Neuronal stem cell (in vitro differentiated cells): Measurements from ENCODE around the gene AUTS2.

Experiments used
- DNase-seq: peaks from one replicate; pipeline ENCODE4 v3.0.0-alpha.2; 2013; ENCODE audit warnings: low spot score
- H2AFZ ChIP-seq: one replicate; pipeline ENCODE4 v1.6.1; 2013; ENCODE audit warnings: mild to moderate bottlenecking, low read length, inconsistent platforms
- H2AK5ac ChIP-seq: 2 replicates; pipeline ENCODE4 v1.6.1; 2013; ENCODE audit warnings: low read depth, mild to moderate bottlenecking, inconsistent platforms, low read length, moderate library complexity, mixed read lengths
- H2BK120ac ChIP-seq: 2 replicates; pipeline ENCODE4 v1.6.1; 2013; ENCODE audit warnings: low read depth, mild to moderate bottlenecking, inconsistent platforms, low read length, moderate library complexity, mixed read lengths
- H2BK12ac ChIP-seq: one replicate; pipeline ENCODE4 v1.6.1; 2013; ENCODE audit warnings: low read length, inconsistent platforms
- H2BK15ac ChIP-seq: 2 replicates; pipeline ENCODE4 v1.6.1; 2013; ENCODE audit warnings: mild to moderate bottlenecking, low read length, inconsistent platforms, mixed read lengths
- H2BK5ac ChIP-seq: one replicate; pipeline ENCODE4 v1.6.1; 2013; ENCODE audit warnings: inconsistent platforms, mild to moderate bottlenecking, low read length, moderate library complexity
- H3K14ac ChIP-seq: one replicate; pipeline ENCODE4 v1.6.1; 2013; ENCODE audit warnings: low read length, inconsistent platforms
- H3K18ac ChIP-seq: 2 replicates; pipeline ENCODE4 v1.6.1; 2013; ENCODE audit warnings: low read length, inconsistent platforms
- H3K23ac ChIP-seq: 2 replicates; pipeline ENCODE4 v1.6.1; 2013; ENCODE audit warnings: low read depth, mild to moderate bottlenecking, mixed read lengths, low read length, inconsistent platforms; ENCODE audit not compliant: poor library complexity
- H3K27ac ChIP-seq: replicated peaks from 3 replicates; pipeline ENCODE4 v1.5.1; 2013; ENCODE audit warnings: low read length, inconsistent platforms
- H3K27me3 ChIP-seq, 3 experiments: 2 replicates each; pipeline ENCODE4 v1.6.1; 2013; ENCODE audit warnings: low read length in 3 of 3, mild to moderate bottlenecking in 2 of 3, inconsistent platforms in 1 of 3, low read depth in 1 of 3, mixed read lengths in 1 of 3, moderate library complexity in 1 of 3; ENCODE audit not compliant: control insufficient read depth in 3 of 3, insufficient read depth in 3 of 3
- H3K36me3 ChIP-seq, 2 donors: replicated peaks in 1 of 2; 2 replicates each; pipeline ENCODE4 v1.6.1; 2013; ENCODE audit warnings: low read length in 2 of 2; ENCODE audit not compliant: control insufficient read depth in 2 of 2, insufficient read depth in 2 of 2
- H3K4ac ChIP-seq: 2 replicates; pipeline ENCODE4 v1.6.1; 2013; ENCODE audit warnings: inconsistent platforms, mild to moderate bottlenecking, low read length, moderate library complexity
- H3K4me1 ChIP-seq, 2 donors: 1 replicate in 1 of 2; 2 replicates in 1 of 2; pipeline ENCODE4 v1.6.1; 2013; ENCODE audit warnings: low read length in 2 of 2, low read depth in 1 of 2; ENCODE audit not compliant: control insufficient read depth in 2 of 2, insufficient read depth in 1 of 2
- H3K4me2 ChIP-seq: one replicate; pipeline ENCODE4 v1.6.1; 2013; ENCODE audit warnings: mild to moderate bottlenecking, low read length, inconsistent platforms; ENCODE audit not compliant: insufficient read depth, poor library complexity, severe bottlenecking
- H3K4me3 ChIP-seq, 2 donors: 2 replicates each; pipeline ENCODE4 v1.5.1; 2013; ENCODE audit warnings: low read length in 2 of 2, mild to moderate bottlenecking in 2 of 2, inconsistent platforms in 1 of 2, moderate library complexity in 1 of 2
- H3K79me1 ChIP-seq: one replicate; pipeline ENCODE4 v1.6.1; 2013; ENCODE audit warnings: low read depth, mild to moderate bottlenecking, inconsistent platforms, low read length, moderate library complexity
- H3K9ac ChIP-seq: one replicate; pipeline ENCODE4 v1.6.1; 2013; ENCODE audit warnings: mild to moderate bottlenecking, low read depth, low read length, inconsistent platforms; ENCODE audit not compliant: poor library complexity
- H3K9me3 ChIP-seq, 2 donors: replicated peaks in 1 of 2; 2 replicates each; pipeline versions ENCODE3 to v1.6.1; 2013; ENCODE audit warnings: low read length in 2 of 2, mild to moderate bottlenecking in 2 of 2, inconsistent platforms in 1 of 2, low read depth in 1 of 2, mixed read lengths in 1 of 2, moderate library complexity in 1 of 2; ENCODE audit not compliant: control insufficient read depth in 2 of 2, insufficient read depth in 1 of 2
- H4K8ac ChIP-seq: one replicate; pipeline ENCODE4 v1.6.1; 2013; ENCODE audit warnings: low read depth, mild to moderate bottlenecking, inconsistent platforms, low read length, moderate library complexity
- H4K91ac ChIP-seq: one replicate; pipeline ENCODE4 v1.6.1; 2013; ENCODE audit warnings: low read length, low read depth, mild to moderate bottlenecking, inconsistent platforms; ENCODE audit not compliant: poor library complexity
- WGBS, 2 donors: extraction: QIAGEN DNeasy Blood & Tissue Kit; methylation state at CpG; one replicate each; pipeline ENCODE4 v1.1.7; 2013; ENCODE audit warnings: missing lambda C conversion rate in 2 of 2, mixed read lengths in 1 of 2; ENCODE audit not compliant: insufficient read length in 2 of 2, insufficient replicate concordance in 1 of 2; ENCODE audit errors: extremely low coverage in 2 of 2; 5-methylcytosine and 5-hydroxymethylcytosine counted together

The AUTS2 gene

DNA sequence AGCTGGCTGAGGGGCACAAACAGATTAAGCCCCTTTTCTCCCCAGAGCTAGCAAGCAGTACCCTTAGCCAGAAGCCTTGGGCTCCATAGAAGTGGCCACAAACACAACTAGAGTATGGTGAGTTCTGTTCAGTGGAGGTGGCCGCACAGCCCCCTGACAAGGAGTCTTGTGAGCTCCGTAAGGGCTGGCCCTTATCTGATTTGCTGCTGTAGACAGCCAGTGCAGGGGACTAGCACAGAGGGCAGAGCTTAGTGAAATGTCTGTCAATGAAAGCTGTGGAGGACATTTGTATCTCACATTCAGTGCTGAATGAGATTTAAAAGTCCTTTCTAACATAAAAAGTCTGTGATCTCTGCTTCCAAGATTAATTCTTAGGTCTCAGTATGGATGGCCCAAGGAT is 137.3 kb downstream of the AUTS2 start:
- Histone ChIP-seq H3K23ac (no peak overlapping the region), H3K9ac (no peak overlapping the region), H3K18ac (no peak overlapping the region), H3K4ac (no peak overlapping the region), H2BK15ac (no peak overlapping the region), H2AK5ac (no peak overlapping the region), H3K14ac (no peak overlapping the region), H3K36me3 (no peaks in the 10 kb centered on the region), H3K4me2 (no peak overlapping the region), H2BK5ac (no peak overlapping the region), H3K27me3 (no peaks in the 10 kb centered on the region), H3K27ac (no peak overlapping the region), H2AFZ (no peak overlapping the region), H4K91ac (no peak overlapping the region), H3K4me3 (no peak overlapping the region), H2BK120ac (no peak overlapping the region), H3K9me3 (no peaks in the 10 kb centered on the region), H3K4me1 (peaks cover 30 to 37% of the 10 kb centered on the region in 2 donors), H2BK12ac (no peak overlapping the region), H3K79me1 (no peaks in the 10 kb centered on the region), H4K8ac (no peak overlapping the region)
- no peak for DNase-seq
- no CpG with 5 or more reads among the region's 2 CpGs for WGBS, 2 donors

DNA sequence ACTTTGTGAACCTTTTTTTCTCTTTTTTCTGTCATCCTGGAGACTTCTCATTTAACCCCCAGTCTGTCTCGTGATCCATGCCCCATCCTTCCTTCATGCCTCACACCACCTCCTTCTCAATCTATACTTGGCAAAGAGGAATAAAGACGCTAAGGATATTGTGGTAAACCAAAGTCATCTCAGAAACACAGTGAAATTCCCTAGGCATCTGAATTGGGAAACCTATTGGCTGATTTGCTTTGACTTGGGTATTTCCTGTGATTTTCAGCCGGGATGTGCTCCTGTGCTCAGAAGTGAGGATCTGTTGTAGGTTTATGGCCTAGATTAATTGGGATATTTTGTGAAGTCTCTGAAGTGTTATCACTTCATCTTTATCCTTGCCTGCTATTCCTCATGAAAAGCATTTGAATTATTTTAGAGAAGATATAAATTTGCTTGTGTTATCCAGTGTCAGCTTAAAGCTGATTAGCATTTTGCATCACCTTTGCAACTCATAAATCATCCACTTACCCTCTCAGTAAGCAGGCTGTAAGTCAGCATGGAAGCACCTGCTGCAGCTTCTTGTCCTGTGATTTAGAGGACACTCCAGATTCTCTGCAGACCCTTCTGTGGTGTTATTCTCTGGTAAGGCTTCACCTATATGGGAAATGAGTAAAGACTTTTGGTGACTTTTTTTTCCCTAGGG is 138.0 kb downstream of the AUTS2 start:
- Histone ChIP-seq H3K14ac (no peak overlapping the region), H2BK15ac (no peak overlapping the region), H3K79me1 (no peaks in the 10 kb centered on the region), H3K4me1 (peaks cover 30 to 37% of the 10 kb centered on the region in 2 donors), H2AFZ (no peak overlapping the region), H3K9me3 (no peaks in the 10 kb centered on the region), H3K23ac (no peak overlapping the region), H3K36me3 (no peaks in the 10 kb centered on the region), H3K27ac (no peak overlapping the region), H3K27me3 (no peaks in the 10 kb centered on the region), H2BK12ac (no peak overlapping the region), H3K4ac (no peak overlapping the region), H4K91ac (no peak overlapping the region), H2BK5ac (no peak overlapping the region), H4K8ac (no peak overlapping the region), H2AK5ac (no peak overlapping the region), H2BK120ac (no peak overlapping the region), H3K9ac (no peak overlapping the region), H3K4me3 (no peak overlapping the region), H3K4me2 (no peak overlapping the region), H3K18ac (no peak overlapping the region)
- no CpG with 5 or more reads among the region's 3 CpGs for WGBS, 2 donors
- no peak for DNase-seq

DNA sequence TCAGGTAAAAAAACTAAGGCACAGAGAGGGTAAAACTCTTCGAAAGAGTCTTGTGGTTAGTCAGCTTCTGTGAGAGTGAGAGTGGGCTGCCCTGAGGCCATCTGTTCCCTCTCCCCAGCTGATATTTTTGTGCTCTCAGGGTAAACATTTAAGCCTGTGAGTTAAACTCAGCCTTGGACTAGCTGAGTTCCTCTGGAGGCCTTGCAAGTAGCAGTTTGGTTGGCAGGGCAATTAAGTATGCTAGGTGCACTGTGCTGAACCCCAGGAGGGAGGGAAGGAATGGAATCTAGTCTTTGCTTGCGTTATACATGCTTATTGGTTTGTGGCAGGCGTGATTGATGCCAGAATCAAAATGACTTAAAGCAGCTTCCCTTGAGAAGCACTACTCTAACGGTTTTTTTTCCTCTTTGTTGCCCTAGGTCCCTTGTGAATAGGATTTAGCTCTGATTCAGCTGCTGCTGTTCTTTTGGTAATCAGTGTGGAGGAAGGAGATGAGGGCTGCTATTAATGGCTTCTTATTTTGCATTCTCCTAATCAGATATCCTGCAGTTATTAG is 140.2 kb downstream of the AUTS2 start:
- peak; percentile 39 for DNase-seq
- Histone ChIP-seq H3K4me3 (no peak overlapping the region), H3K27me3 (no peaks in the 10 kb centered on the region), H3K36me3 (no peaks in the 10 kb centered on the region), H3K23ac (no peak overlapping the region), H4K91ac (no peak overlapping the region), H3K27ac (peak overlapping the region; percentile 38), H2AFZ (no peak overlapping the region), H2BK120ac (no peak overlapping the region), H3K9me3 (no peaks in the 10 kb centered on the region), H3K18ac (no peak overlapping the region), H2BK5ac (no peak overlapping the region), H2BK12ac (no peak overlapping the region), H3K4me1 (peaks cover 24 to 31% of the 10 kb centered on the region in 2 donors), H2BK15ac (no peak overlapping the region), H4K8ac (no peak overlapping the region), H3K4me2 (no peak overlapping the region), H3K4ac (no peak overlapping the region), H2AK5ac (no peak overlapping the region), H3K9ac (no peak overlapping the region), H3K79me1 (no peaks in the 10 kb centered on the region), H3K14ac (no peak overlapping the region)
- WGBS, 2 donors: no CpG with 5 or more reads among the region's 4 CpGs

DNA sequence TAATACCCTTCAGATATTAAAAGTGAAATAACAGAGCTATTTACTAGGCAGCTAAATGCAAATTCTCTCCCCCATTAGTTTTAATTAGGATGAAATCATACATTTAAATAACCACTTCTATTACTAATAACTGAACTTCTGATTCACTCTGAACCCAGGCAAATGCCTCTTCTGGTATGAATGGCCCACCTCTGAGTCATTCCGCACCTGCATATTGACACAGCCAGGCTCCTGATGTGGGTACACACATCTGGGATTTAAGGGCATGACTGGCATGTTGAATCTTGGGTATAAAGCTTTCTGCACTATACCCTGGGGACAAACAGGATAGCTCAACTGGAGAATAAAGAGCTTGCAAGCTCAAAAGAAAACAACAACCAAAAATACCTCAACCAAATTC is 140.9 kb downstream of the AUTS2 start:
- Histone ChIP-seq H3K4me3 (no peak overlapping the region), H3K9ac (no peak overlapping the region), H2BK5ac (no peak overlapping the region), H3K4ac (no peak overlapping the region), H3K27ac (peak overlapping the region; percentile 38), H2AK5ac (no peak overlapping the region), H3K23ac (no peak overlapping the region), H2BK12ac (no peak overlapping the region), H2BK120ac (no peak overlapping the region), H3K18ac (no peak overlapping the region), H3K4me1 (peaks cover 24 to 31% of the 10 kb centered on the region in 2 donors), H3K27me3 (no peaks in the 10 kb centered on the region), H3K4me2 (no peak overlapping the region), H4K8ac (no peak overlapping the region), H4K91ac (no peak overlapping the region), H3K14ac (no peak overlapping the region), H3K9me3 (no peaks in the 10 kb centered on the region), H3K79me1 (no peaks in the 10 kb centered on the region), H2AFZ (no peak overlapping the region), H3K36me3 (no peaks in the 10 kb centered on the region), H2BK15ac (no peak overlapping the region)
- no peak for DNase-seq
- WGBS, 2 donors: no CpG with 5 or more reads among the region's 1 CpG
